Tibial artery (tissue), 4 donors: ENCODE results near the gene SNX22.

Experiments
- DNase-seq, 2 donors: peaks; one replicate each; pipeline ENCODE4 v3.0.0-alpha.2; 2019
- H3K27ac ChIP-seq, 2 donors: fragments of 200-600 bp; sonication (generic) in 1 of 2; 1 replicate in 1 of 2; 2 replicates in 1 of 2; pipeline ENCODE4 v1.5.1; 2018 to 2019; ENCODE audit warnings: mild to moderate bottlenecking in 1 of 2
- H3K27me3 ChIP-seq, 2 donors: fragments of 200-600 bp; sonication (generic) in 1 of 2; one replicate each; pipeline versions ENCODE4 v1.5.1 to v1.6.0; 2016 to 2019
- H3K36me3 ChIP-seq, 3 donors: fragments of 200-600 bp; sonication (generic) in 2 of 3; one replicate each; pipeline ENCODE4 v1.5.1; 2016 to 2019; ENCODE audit warnings: mild to moderate bottlenecking in 2 of 3
- H3K4me1 ChIP-seq, 4 donors: fragments of 200-600 bp; sonication (generic) in 2 of 4; 1 replicate in 3 of 4; 2 replicates in 1 of 4; pipeline ENCODE4 v1.5.1; 2016 to 2019
- H3K4me3 ChIP-seq, 2 donors: fragments of 200-600 bp; sonication (generic) in 1 of 2; 1 replicate in 1 of 2; 2 replicates in 1 of 2; pipeline ENCODE4 v1.5.1; 2018 to 2019; ENCODE audit warnings: mild to moderate bottlenecking in 2 of 2
- H3K9me3 ChIP-seq, 3 donors: fragments of 200-600 bp; sonication (generic) in 1 of 3; one replicate each; pipeline ENCODE4 v1.5.1; 2016 to 2019
- CTCF ChIP-seq, 2 experiments: fragments of 200-600 bp in 1 of 2; fragments of 450-650 bp in 1 of 2; IDR thresholded peaks; one replicate each; pipeline ENCODE4 v1.5.1; 2017 to 2019; ENCODE audit warnings: antibody characterized with exemption in 2 of 2, mild to moderate bottlenecking in 1 of 2, moderate library complexity in 1 of 2
- intact Hi-C: fragments of 100-400 bp; cut with DNase I; formaldehyde crosslinking; loops from one replicate; pipeline ENCODE4 v1.15.0; 2023; ENCODE audit warnings: low total_unique reads

Gene SNX22

DNA sequence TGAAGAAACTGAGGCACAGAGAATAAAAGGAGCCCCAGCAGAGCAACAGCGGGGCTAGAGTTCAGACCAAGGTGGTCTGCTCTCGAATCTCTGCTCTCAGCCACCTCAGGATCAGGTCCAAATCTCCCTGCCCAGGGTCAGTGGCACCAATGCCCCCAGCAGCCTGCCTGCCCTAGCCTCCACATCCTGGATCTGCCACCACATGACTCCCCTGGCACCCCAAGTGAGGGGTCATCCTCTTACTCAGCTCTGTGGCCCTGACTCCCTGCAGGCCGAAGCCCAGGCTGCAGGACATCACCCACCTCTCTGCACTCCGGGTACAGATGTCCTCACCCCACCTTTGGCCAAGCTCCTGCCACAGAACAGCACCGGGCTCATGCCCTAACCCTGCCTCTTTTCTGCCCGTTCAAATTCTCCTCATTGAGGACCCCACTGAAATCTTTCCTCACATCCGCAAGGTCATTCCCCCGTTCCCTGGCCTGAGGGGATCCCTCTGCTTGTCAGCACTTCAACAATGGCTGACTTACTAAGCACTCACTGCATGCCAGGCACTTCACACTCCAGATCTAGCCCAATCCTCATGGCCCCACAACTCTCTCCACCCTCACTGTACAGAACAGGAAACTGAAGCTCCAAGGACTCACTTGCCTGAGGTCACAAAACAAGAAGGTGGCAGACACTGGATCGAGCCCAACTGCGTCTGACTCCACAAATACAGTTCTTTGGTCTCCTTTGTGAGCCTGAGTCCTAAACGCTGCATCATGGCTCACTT is 7.0 kb downstream of the SNX22 start:
- intact Hi-C loops, result no loop called here
- Histone ChIP-seq H3K36me3 (peaks cover 59 to 79% (median 70%) of the 10 kb centered on the region in 3 donors), H3K27ac (no peak overlapping the region), H3K27me3 (no peaks in the 10 kb centered on the region), H3K9me3 (no peaks in the 10 kb centered on the region), H3K4me3 (no peak overlapping the region), H3K4me1 (peaks cover 0 to 47% (median 30%) of the 10 kb centered on the region in 4 donors)
- DNase-seq, result no peak
- TF ChIP-seq CTCF (IDR thresholded peaks at IDR 0.05), result no peak

DNA sequence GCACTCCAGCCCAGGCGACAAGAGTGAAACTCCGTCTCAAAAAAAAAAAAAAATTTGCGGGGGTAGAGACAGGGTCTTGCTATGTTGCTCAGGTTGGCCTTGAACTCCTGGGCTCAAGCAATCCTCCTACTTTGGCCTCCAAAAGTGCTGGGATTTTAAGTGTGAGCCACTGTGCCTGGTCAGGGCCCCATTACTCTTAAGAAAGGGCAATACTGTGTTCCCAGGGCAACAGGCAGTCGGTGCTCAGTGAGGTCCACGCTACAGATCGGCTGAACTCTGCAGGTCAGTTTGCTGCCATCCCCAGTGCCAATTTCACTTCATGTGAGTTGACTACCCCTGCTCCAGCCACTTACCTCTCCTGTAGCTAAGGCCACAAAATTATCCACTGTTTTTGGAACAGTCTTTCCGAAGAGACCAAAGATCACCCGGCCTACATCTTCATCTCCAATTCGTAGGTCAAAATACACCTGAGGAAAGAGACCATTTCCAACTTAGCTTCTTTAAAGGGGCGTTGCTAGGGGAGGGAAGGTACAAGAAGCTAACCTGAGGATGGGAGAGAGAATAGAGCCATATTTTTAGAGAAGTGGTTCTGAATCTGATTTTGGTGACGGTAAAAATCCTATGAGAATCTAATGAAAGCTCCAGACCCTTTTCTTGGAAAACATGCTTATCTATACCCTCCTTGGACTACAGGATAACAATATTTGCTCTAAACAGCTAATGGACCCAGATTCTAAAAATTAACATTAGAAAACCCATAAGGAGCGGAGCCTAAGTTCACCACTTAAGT is 10.4 kb downstream of the SNX22 start:
- H3K4me3 ChIP-seq, result peak overlapping the region; percentile 74 to 84
- H3K27me3 ChIP-seq, result no peaks in the 10 kb centered on the region
- H3K4me1 ChIP-seq, result peaks cover 0 to 46% (median 37%) of the 10 kb centered on the region in 4 donors
- no peaks in the 10 kb centered on the region for H3K9me3 ChIP-seq
- DNase-seq, result no peak
- peak overlapping the region; percentile 84 to 85 for H3K27ac ChIP-seq
- peaks cover 40 to 48% (median 45%) of the 10 kb centered on the region in 3 donors for H3K36me3 ChIP-seq
- intact Hi-C loops, result loop anchor here (5.0 to 10.0 kb wide), 4 partner anchors 70 to 1450 kb away; partner anchors contain the start of genes CIAO2A, INTS14 and PCLAF
- no peak for TF ChIP-seq CTCF (IDR thresholded peaks at IDR 0.05)

GRCh38 chr15:64162478-64162868 is 10.9 kb downstream of the SNX22 start:
- H3K27ac ChIP-seq, result peak overlapping the region; percentile 84 to 85
- no peaks in the 10 kb centered on the region for H3K9me3 ChIP-seq
- H3K4me3 ChIP-seq, result peak overlapping the region; percentile 74 to 84
- intact Hi-C loops, result loop anchor here (5.0 to 10.0 kb wide), 4 partner anchors 70 to 1450 kb away; partner anchors contain the start of genes CIAO2A, INTS14 and PCLAF
- peaks cover 35 to 42% (median 39%) of the 10 kb centered on the region in 3 donors for H3K36me3 ChIP-seq
- no peak for TF ChIP-seq CTCF (IDR thresholded peaks at IDR 0.05)
- H3K4me1 ChIP-seq, result peaks cover 0 to 46% (median 37%) of the 10 kb centered on the region in 4 donors
- H3K27me3 ChIP-seq, result no peaks in the 10 kb centered on the region
- no peak for DNase-seq

- H3K4me3 ChIP-seq, result peak within 1 kb of the TSS; percentile 74 to 84
- no peaks in the 10 kb centered on the region for H3K9me3 ChIP-seq
- peak within 1 kb of the TSS; percentile 84 to 85 for H3K27ac ChIP-seq
- intact Hi-C loops, result loop anchor here (5.0 to 10.0 kb wide), 4 partner anchors 71 to 1449 kb away; partner anchors contain the start of genes CIAO2A, INTS14 and PCLAF
- peaks cover 0 to 43% (median 37%) of the 10 kb centered on the region in 4 donors for H3K4me1 ChIP-seq
- peak; percentile 97 to 99 for DNase-seq
- no peaks in the 10 kb centered on the region for H3K27me3 ChIP-seq
- peaks cover 29 to 36% (median 33%) of the 10 kb centered on the region in 3 donors for H3K36me3 ChIP-seq
- peak; percentile 5 to 26 for TF ChIP-seq CTCF (IDR thresholded peaks at IDR 0.05)
Measured at GRCh38 chr15:64162869-64163658, 11.5 kb downstream of the SNX22 start, which contains the start of gene PPIB. Gene PPIB (minus strand): TSS chr15:64163022. CDS start chr15:64162986, 36 bp downstream.
